MV-4-11 (cell line): ENCODE results near the gene AP1M1.

Experiments used
- DNase-seq: peaks from one replicate; lab custom pipeline; 2025; lab: John Stamatoyannopoulos, UW

Gene AP1M1

GRCh38 chr19:16207490-16208025 lies 9.8 kb downstream of the AP1M1 start:
- DNase-seq: peak; percentile 14

- DNase-seq: no peak
These were observed 10.5 kb downstream of the AP1M1 start for GRCh38 chr19:16208064-16208759.

GRCh38 chr19:16208847-16209665 lies 11.3 kb downstream of the AP1M1 start:
- DNase-seq: no peak

GRCh38 chr19:16210168-16210567 lies 12.5 kb downstream of the AP1M1 start:
- DNase-seq: no peak

DNA sequence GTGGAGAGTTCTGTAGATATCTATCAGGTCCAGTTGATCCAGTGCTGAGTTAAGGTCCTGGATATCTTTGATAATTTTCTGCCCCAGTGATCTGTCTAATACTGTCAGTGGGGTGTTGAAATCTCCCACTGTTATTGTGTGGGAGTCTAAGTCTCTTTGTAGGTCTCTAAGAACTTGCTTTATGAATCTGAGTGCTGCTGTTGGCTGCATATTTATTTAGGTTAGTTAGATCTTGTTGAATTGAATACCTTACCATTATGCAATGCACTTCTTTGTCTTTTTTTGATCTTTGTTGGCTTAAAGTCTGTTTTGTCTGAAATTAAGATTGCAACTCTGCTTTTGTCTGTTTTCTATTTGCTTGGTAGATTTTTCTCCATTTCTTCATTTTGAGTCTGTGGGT lies 15.4 kb downstream of the AP1M1 start:
- no peak for DNase-seq

GRCh38 chr19:16216744-16217670 lies 19.3 kb downstream of the AP1M1 start:
- no peak for DNase-seq

DNA sequence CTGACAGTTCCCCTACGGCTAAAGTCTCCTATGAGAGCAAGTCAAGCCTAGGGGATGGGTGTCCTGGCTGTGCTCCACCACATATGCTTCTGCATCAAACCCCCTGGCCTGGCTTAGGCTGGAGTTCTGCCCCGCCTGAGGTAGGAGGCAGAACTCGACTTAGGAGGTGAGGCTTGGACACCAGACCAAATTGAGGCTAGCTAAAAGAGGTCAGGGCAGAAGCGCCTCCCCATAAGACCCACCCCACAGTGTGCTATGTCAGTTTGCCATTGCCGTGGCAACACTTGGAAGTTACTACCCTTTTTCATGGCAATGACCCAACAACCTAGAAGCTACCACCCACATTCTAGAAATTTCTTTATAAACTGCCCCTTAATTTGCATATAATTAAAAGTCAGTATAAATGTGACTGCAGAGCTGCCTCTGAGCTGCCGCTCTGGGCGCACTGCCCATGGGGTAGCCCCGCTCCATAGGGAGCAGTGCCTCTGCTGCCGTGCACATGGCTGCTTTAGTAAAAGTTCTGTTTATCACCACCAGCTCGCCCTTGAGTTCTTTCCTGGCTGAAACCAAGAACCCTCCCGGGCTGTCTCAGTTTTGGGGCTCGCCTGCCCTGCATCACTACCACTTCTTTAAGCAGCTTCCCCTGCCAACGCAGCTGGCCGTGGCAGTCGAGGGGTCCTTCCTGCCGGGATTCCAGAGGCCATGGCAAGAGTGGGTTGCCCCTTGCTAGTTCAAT lies 20.2 kb downstream of the AP1M1 start:
- DNase-seq: no peak

- DNase-seq: no peak
These were observed 21.1 kb downstream of the AP1M1 start for GRCh38 chr19:16218851-16219250.

DNA sequence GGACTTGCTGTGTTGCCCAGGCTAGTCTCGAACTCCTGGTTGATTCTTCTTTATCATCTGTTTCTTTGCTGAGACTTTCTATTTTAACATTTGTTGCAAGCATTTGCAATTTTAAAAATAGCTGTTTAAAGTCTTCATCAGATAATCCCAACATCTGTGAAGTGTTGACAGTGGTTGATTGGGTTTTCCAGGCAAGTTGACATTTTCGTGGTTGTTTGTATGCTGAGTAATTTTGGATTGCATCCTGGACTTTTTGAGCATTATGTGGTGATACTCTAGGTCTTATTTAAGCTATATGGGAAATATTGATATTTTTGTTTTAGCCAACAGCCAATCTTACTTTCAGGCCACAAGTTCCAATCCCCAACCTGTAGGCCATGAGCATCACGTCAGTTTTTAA lies 25.1 kb downstream of the AP1M1 start:
- no peak for DNase-seq

DNA sequence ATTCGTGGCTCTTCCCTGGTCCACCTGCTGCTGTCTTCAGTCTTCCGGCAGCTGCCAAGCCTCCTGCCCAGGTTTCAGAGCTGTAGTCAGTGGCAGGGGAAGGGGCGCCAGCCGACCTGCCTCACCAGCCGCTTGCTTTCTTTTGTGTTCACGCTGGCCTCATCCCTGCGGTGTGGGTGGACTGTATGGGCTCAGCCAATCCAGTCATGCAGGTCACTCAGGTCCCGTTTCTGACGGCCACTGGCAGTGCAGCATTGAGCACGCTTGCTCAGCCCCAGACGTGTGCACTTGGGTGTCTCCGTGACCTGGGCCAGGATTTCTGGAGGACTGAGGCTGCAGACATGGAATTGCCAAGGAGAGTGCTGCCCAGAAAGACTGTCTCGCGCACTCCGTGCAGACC lies 26.0 kb downstream of the AP1M1 start:
- no peak for DNase-seq

- DNase-seq: no peak
These were observed 26.8 kb downstream of the AP1M1 start for GRCh38 chr19:16224293-16225045.

DNA sequence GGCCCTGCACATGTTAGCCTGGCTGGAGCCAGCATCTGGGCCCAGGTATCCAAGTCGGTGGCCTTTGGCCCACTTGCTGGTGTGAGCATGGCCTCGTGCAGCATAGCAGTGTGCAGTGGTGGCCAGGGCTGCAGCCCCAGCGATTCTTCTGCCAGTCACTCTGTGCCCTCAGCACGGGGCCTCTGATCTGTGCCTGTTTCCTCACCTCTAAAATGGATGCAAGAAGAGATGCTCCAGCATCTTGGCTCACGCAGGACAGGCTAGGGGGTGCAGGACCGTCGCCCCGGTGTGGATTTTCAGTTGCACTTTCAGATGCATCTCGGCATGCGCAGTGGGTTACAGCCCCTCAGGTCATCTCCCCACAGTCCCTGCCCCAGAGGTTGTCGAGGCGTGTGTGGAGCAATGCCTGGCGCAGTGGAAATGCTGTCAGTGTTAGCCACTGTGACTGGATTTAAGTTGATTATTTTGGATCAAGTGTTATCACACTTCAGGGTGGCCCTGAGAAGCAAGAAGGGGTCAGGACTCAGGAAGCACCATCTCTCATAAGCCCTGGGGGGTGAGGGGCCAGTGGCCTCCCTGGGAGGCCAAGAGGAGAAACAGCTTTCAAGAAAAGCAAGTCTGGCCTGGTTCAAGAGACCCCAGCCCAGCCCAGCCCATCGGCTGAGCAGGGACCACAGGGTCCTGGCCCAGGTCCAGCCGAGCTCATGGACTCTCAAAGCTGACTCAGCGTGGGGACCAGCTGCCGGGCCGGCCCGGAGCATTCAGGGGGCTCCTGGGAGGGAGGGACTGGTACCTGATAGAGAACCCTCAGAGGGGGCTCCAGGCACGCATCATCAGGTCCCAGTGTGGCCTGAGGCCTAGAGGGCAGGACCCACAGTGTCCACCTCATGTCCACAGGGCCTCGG lies 27.8 kb downstream of the AP1M1 start:
- no peak for DNase-seq

- DNase-seq: no peak
These were observed 28.5 kb downstream of the AP1M1 start for GRCh38 chr19:16226184-16226591.

- DNase-seq: no peak
These were observed 29.4 kb downstream of the AP1M1 start for GRCh38 chr19:16226878-16227836.

- DNase-seq: no peak
These were observed 30.3 kb downstream of the AP1M1 start for GRCh38 chr19:16227837-16228636.

- no peak for DNase-seq
These were observed 31.1 kb downstream of the AP1M1 start for GRCh38 chr19:16228637-16229321.

GRCh38 chr19:16229322-16229641 lies 31.6 kb downstream of the AP1M1 start:
- DNase-seq: no peak
